GM21737 (cell line): Measurements from ENCODE around the gene TAP1.

Experiments used
- ATAC-seq: cut with Tn5 transposase; IDR thresholded peaks from one replicate; pipeline ENCODE4 v1.9.1; 2021; ENCODE audit warnings: mild to moderate bottlenecking, moderate library complexity; ENCODE audit not compliant: unreplicated experiment

TAP1 gene

GRCh38 chr6:32865724-32866443, 12.4 kb upstream of the TAP1 start:
- no peak for ATAC-seq

- ATAC-seq = no peak
Measured at GRCh38 chr6:32862725-32863124, 9.2 kb upstream of the TAP1 start.

DNA sequence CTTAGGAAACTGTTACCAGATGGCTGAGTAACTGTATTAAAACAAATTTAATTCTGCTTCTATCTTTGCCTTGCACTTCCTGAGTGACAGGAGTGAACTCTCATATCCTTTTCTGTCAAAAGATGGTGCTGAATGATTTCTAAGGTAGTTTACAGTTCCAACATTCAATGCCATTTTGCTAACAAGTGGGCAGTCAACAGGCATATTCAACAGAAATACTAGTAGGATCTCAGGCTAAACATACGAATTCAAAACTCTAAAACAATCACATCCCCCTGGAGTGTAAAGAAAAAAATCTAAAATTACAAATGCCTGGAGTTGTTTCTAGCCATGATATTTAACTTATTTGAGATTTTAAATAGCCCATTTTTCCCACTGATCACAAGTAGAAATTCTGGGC, 7.2 kb upstream of the TAP1 start:
- no peak for ATAC-seq

DNA sequence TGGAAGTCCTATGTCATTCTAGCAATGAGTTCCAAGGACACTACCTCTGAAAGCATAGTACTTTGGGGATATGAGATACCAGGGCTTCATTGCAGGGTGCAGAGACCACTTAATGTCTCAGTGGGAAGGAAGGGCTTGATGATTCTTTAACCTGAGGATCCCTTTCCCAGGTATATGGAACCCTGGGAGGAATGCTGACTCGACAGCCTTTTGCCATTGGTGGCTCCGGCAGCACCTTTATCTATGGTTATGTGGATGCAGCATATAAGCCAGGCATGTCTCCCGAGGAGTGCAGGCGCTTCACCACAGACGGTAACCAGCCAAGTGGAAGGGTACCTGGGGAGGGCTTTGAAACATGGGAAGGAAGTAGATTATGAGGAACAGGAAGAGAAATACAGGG, 4.7 kb upstream of the TAP1 start:
- ATAC-seq = no peak

- no peak for ATAC-seq
Measured at GRCh38 chr6:32857156-32857891, 3.8 kb upstream of the TAP1 start.

GRCh38 chr6:32855467-32856174, 2.1 kb upstream of the TAP1 start:
- no peak for ATAC-seq

GRCh38 chr6:32854376-32855178, 1.1 kb upstream of the TAP1 start:
- peak; percentile 19 for ATAC-seq

GRCh38 chr6:32852844-32853540, 512 bp downstream of the TAP1 start:
- ATAC-seq = peak; percentile 10

GRCh38 chr6:32852018-32852843, 1.3 kb downstream of the TAP1 start:
- ATAC-seq = no peak

- no peak for ATAC-seq
Measured at GRCh38 chr6:32851025-32851424, 2.5 kb downstream of the TAP1 start.

DNA sequence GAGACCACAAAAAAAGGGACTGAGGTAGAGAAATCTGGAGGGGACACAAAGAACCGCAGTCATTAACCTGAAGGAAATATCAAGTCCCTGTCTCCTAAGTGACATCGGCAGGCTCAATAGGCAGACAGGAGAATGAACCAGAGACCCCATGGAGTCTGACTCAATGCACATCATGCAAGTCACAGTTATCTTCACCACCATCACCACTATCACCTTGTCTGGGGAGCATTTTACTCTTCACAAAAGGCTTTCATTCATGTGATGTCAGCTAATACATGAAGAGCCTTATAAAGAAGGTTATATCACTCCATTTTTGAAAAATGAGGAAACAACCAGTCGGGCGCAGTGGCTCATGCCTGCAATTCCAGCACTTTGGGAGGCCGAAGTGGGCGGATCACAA, 4.4 kb downstream of the TAP1 start:
- ATAC-seq = no peak

GRCh38 chr6:32847795-32848194, 5.7 kb downstream of the TAP1 start:
- ATAC-seq = no peak

GRCh38 chr6:32847004-32847403, 6.5 kb downstream of the TAP1 start:
- no peak for ATAC-seq

GRCh38 chr6:32845384-32845884, 8.1 kb downstream of the TAP1 start:
- ATAC-seq = no peak

GRCh38 chr6:32844839-32845383, 8.6 kb downstream of the TAP1 start:
- no peak for ATAC-seq

DNA sequence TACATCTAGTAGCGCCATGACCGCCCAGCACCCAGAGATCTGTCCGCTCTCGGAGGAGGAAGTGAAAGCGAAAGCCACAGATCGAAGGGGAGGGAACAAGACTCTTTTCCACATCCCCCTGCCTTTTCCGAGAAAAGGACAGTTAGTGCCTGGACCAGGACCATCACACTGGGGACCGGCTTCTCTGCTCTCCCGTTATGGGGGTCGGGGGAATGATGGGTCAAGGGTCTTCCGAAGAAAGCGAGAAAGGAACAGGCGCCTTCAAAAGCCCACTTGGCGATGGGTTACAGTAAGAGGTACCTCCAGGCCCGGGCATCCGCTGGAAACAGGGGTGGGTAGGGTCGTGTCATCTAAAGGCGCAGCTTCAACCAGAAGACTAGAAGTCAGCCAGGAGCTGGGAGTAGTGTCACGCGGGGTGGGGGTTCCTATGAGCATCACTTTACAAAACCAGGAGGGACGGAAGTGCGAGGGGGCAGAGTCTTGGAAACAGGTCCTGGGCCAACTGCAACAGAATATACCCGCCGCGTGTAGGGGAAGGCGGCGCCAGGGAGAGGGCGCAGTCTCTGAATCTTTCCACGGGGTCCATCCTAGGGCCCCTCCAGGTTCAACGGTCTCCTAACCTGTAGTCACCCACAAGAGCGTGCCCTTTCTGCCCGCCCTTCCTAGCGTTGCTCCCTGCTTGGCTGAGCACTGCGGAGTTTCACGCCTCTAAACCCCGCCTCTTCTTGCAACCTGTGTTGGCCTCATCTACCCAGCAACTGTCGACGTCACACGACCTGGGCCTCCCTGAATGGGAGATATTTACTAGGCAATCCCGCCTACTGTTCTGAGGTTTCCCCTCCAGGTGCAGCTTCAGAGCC, 9.3 kb downstream of the TAP1 start, which contains the start of gene PSMB8:
Gene PSMB8 (minus strand): TSS at position 69 of the 860 bp plus-strand sequence. CDS start 51 bp downstream, at position 18.
- peak; percentile 71 for ATAC-seq

- ATAC-seq = no peak
Measured at GRCh38 chr6:32843331-32843978, 10.0 kb downstream of the TAP1 start.
